GM23338 (cell line): ENCODE data around the gene USP48.

Experiments
- CREB1 ChIP-seq: fragments of 250-450 bp; sonication (Bioruptor Pico); IDR thresholded peaks from 2 replicates; pipeline ENCODE4 v1.5.0; 2020; ENCODE audit warnings: low read depth, mild to moderate bottlenecking, moderate library complexity
- CTCF ChIP-seq, 2 experiments: fragments of 200-600 bp in 1 of 2; sonication (generic) in 1 of 2; conservative IDR thresholded peaks; 2 replicates each; pipeline versions ENCODE4 v1.5.1 to v1.6.1; 2016 to 2017; ENCODE audit warnings: antibody characterized with exemption in 2 of 2, low read depth in 2 of 2, mild to moderate bottlenecking in 2 of 2, moderate library complexity in 1 of 2
- ETS1 ChIP-seq: IDR thresholded peaks from 2 replicates; pipeline ENCODE4 v1.6.1; 2016; ENCODE audit warnings: antibody characterized with exemption
- EZH2 ChIP-seq: fragments of 200-600 bp; sonication (generic); IDR thresholded peaks from one replicate; pipeline ENCODE4 v1.8.0; 2017; ENCODE audit warnings: antibody characterized with exemption, mild to moderate bottlenecking, low read depth; ENCODE audit not compliant: unreplicated experiment
- EZH2phosphoT487 ChIP-seq: fragments of 200-600 bp; sonication (generic); IDR thresholded peaks from one replicate; pipeline ENCODE4 v1.8.1; 2018; ENCODE audit warnings: antibody characterized with exemption; ENCODE audit not compliant: unreplicated experiment
- JUNB ChIP-seq: IDR thresholded peaks from one replicate; pipeline ENCODE4 v1.6.1; 2016; ENCODE audit warnings: antibody characterized with exemption; ENCODE audit not compliant: unreplicated experiment
- NANOG ChIP-seq: IDR thresholded peaks from 2 replicates; pipeline ENCODE4 v1.6.1; 2016; ENCODE audit warnings: antibody characterized with exemption, borderline replicate concordance
- POLR2AphosphoS5 ChIP-seq: IDR thresholded peaks from 2 replicates; pipeline ENCODE4 v1.6.1; 2016; ENCODE audit warnings: antibody characterized with exemption, low read depth
- REST ChIP-seq: IDR thresholded peaks from one replicate; pipeline ENCODE4 v1.6.1; 2018; ENCODE audit warnings: antibody characterized with exemption; ENCODE audit not compliant: unreplicated experiment
- STAT1 ChIP-seq: IDR thresholded peaks from one replicate; pipeline ENCODE4 v1.6.1; 2016; ENCODE audit warnings: antibody characterized with exemption; ENCODE audit not compliant: unreplicated experiment
- ZNF114 ChIP-seq: fragments of 250-450 bp; sonication (Bioruptor Pico); IDR thresholded peaks from 2 replicates; pipeline ENCODE4 v1.5.0; 2020; ENCODE audit warnings: mild to moderate bottlenecking, moderate library complexity
- ZNF462 ChIP-seq: fragments of 250-450 bp; sonication (Bioruptor Pico); IDR thresholded peaks from 2 replicates; pipeline ENCODE4 v1.5.0; 2020; ENCODE audit warnings: mild to moderate bottlenecking, moderate library complexity

- TF ChIP-seq CTCF (conservative IDR thresholded peaks at IDR 0.05; ENCODE audit: low read depth in 2 of 2), result no peak
- no peak for TF ChIP-seq CREB1 (CRISPR knock-in tag)
- TF ChIP-seq POLR2AphosphoS5, result no peak
- no peak for TF ChIP-seq REST
- no peak for TF ChIP-seq EZH2
- no peak for TF ChIP-seq EZH2phosphoT487
- no peak for TF ChIP-seq JUNB
- no peak for TF ChIP-seq ETS1
- TF ChIP-seq NANOG, result no peak
- TF ChIP-seq ZNF114 (CRISPR knock-in tag), result no peak
- TF ChIP-seq ZNF462 (CRISPR knock-in tag), result no peak
- TF ChIP-seq STAT1, result no peak
Observed at GRCh38 chr1:21638531-21639341, 144.2 kb downstream of the USP48 start.
